SK-N-SH (cell line): Measurements from ENCODE around the gene NT5C.

Source experiments
- CTCF ChIP-seq: fragments of 200-600 bp; sonication (generic); IDR thresholded peaks from 2 replicates; pipeline ENCODE4 v1.6.1; 2017; ENCODE audit warnings: antibody characterized with exemption, mild to moderate bottlenecking, moderate library complexity
- ELF1 ChIP-seq: IDR thresholded peaks from 2 replicates; pipeline ENCODE4 v1.4.0; 2012
- EP300 ChIP-seq, 2 experiments: IDR thresholded peaks; 2 replicates each; pipeline versions ENCODE4 v1.4.0 to v1.6.1; 2012; ENCODE audit warnings: borderline replicate concordance in 1 of 2, low read depth in 1 of 2, low read length in 1 of 2
- FOSL2 ChIP-seq: IDR thresholded peaks from 2 replicates; pipeline ENCODE4 v1.4.0; 2012; ENCODE audit warnings: low read depth, mild to moderate bottlenecking, moderate library complexity, borderline replicate concordance
- FOXJ3 ChIP-seq: sonication (generic); formaldehyde crosslinking; IDR thresholded peaks from 2 replicates; pipeline ENCODE4 v1.5.1; 2020; ENCODE audit warnings: mild to moderate bottlenecking, missing genetic modification reagents
- GABPA ChIP-seq: IDR thresholded peaks from 2 replicates; pipeline ENCODE4 v1.4.0; 2012; ENCODE audit warnings: low read depth, mild to moderate bottlenecking
- MAX ChIP-seq: IDR thresholded peaks from 2 replicates; pipeline ENCODE4 v1.4.0; 2012; ENCODE audit warnings: low read depth
- POLR2AphosphoS5 ChIP-seq: IDR thresholded peaks from 2 replicates; pipeline ENCODE4 v1.6.1; 2012; ENCODE audit warnings: low read depth, low read length
- RAD21 ChIP-seq: IDR thresholded peaks from 2 replicates; pipeline ENCODE4 v1.6.1; 2012; ENCODE audit warnings: mild to moderate bottlenecking, low read length
- RCOR1 ChIP-seq: fragments of 150-350 bp; IDR thresholded peaks from 2 replicates; pipeline ENCODE4 v1.6.1; 2017; ENCODE audit warnings: antibody characterized with exemption, low read length
- SMC3 ChIP-seq: IDR thresholded peaks from 2 replicates; pipeline ENCODE4 v1.6.1; 2012; ENCODE audit warnings: low read depth, low read length, improper control_type of control experiment
- USF2 ChIP-seq: fragments of 150-350 bp; IDR thresholded peaks from 2 replicates; pipeline ENCODE4 v1.6.1; 2017; ENCODE audit warnings: antibody characterized with exemption, low read length, low read depth, borderline replicate concordance
- YY1 ChIP-seq: IDR thresholded peaks from 2 replicates; pipeline ENCODE4 v1.4.0; 2012; ENCODE audit warnings: low read depth, mild to moderate bottlenecking
- TF ChIP-seq, protein P1 (sequence below): IDR thresholded peaks from 2 replicates; pipeline ENCODE4 v1.6.1; 2012; ENCODE audit warnings: mild to moderate bottlenecking, low read depth, low read length, moderate library complexity

DNA sequence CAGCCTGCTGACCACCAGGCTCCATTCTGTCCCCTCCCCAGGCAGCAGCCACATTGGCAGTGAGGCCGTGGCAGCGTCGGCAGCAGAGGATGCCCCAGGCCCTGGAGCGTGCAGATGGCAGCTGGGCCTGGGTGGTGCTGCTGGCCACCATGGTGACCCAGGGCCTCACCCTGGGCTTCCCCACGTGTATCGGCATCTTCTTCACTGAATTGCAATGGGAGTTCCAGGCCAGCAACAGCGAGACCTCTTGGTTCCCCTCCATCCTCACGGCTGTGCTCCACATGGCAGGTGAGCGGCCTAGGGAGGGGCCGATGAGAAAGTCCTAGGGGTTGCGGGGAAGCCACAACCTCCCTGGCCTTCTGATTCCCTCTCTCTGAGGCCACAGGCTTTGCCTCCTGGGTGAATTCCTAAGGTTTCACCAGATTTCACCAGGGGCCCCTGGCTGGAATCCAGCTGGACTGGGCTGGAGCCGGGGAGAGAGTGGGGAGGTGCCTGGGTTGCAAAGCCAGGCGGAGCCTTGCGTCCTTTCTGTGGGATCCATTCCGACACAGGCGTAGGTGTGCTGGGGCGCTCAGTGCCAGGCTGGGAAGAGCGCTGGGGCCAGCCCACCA, 37.9 kb downstream of the NT5C start:
- TF ChIP-seq RCOR1 (no peak), USF2 (no peak), CTCF (no peak), EP300 (IDR thresholded peaks at IDR 0.05; ENCODE audit: borderline replicate concordance in 1 of 2, low read depth in 1 of 2, low read length in 1 of 2) (no peak), ELF1 (no peak), SMC3 (no peak), FOSL2 (no peak), YY1 (no peak), POLR2AphosphoS5 (no peak), RAD21 (no peak), MAX (no peak), FOXJ3 (CRISPR knock-in tag) (no peak), GABPA (no peak)
- TF ChIP-seq, protein P1, sequence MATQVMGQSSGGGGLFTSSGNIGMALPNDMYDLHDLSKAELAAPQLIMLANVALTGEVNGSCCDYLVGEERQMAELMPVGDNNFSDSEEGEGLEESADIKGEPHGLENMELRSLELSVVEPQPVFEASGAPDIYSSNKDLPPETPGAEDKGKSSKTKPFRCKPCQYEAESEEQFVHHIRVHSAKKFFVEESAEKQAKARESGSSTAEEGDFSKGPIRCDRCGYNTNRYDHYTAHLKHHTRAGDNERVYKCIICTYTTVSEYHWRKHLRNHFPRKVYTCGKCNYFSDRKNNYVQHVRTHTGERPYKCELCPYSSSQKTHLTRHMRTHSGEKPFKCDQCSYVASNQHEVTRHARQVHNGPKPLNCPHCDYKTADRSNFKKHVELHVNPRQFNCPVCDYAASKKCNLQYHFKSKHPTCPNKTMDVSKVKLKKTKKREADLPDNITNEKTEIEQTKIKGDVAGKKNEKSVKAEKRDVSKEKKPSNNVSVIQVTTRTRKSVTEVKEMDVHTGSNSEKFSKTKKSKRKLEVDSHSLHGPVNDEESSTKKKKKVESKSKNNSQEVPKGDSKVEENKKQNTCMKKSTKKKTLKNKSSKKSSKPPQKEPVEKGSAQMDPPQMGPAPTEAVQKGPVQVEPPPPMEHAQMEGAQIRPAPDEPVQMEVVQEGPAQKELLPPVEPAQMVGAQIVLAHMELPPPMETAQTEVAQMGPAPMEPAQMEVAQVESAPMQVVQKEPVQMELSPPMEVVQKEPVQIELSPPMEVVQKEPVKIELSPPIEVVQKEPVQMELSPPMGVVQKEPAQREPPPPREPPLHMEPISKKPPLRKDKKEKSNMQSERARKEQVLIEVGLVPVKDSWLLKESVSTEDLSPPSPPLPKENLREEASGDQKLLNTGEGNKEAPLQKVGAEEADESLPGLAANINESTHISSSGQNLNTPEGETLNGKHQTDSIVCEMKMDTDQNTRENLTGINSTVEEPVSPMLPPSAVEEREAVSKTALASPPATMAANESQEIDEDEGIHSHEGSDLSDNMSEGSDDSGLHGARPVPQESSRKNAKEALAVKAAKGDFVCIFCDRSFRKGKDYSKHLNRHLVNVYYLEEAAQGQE = no peak
